ENCODE measurements around the gene RIMBP2.

- TF ChIP-seq CTCF (IDR thresholded peaks at IDR 0.05) (no peak), POLR2A (IDR thresholded peaks at IDR 0.05) (no peak)
Measured at GRCh38 chr12:130645751-130646150, 70.3 kb downstream of the RIMBP2 start.

Data from uterus (tissue), 2 donors.